GM19328 (cell line): ENCODE measurements around the gene MOXD1.
"Not testable (repeated sequence)": the region's sequence is repeated elsewhere in the genome, so short reads cannot be mapped to it uniquely, and the experiment has no call there.

Source experiments
- ATAC-seq: cut with Tn5 transposase; IDR thresholded peaks from one replicate; pipeline ENCODE4 v1.9.1; 2021; ENCODE audit warnings: mild to moderate bottlenecking, moderate library complexity; ENCODE audit not compliant: unreplicated experiment

The MOXD1 gene

GRCh38 chr6:132285004-132285780 lies 116.1 kb downstream of the MOXD1 start:
- no peak for ATAC-seq

GRCh38 chr6:132282696-132283095 lies 118.6 kb downstream of the MOXD1 start:
- no peak for ATAC-seq

DNA sequence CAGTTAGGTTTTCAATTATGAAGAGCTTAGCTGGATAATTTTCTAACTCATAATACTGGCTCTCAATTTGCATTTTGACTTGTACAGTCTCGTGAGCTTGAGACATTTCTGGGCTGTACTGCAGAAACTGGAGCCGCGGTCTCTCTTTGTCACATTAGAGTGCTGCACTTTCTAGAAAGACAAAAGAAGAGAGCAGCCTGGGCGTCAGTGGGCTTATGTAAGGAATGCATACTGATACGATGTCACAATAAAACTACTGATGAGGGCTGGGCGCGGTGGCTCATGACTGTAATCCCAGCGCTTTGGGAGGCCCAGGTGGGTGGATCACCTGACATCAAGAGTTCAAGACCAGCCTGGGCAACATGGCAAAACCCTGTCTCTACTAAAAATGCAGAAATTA lies 120.8 kb downstream of the MOXD1 start:
- no peak for ATAC-seq

DNA sequence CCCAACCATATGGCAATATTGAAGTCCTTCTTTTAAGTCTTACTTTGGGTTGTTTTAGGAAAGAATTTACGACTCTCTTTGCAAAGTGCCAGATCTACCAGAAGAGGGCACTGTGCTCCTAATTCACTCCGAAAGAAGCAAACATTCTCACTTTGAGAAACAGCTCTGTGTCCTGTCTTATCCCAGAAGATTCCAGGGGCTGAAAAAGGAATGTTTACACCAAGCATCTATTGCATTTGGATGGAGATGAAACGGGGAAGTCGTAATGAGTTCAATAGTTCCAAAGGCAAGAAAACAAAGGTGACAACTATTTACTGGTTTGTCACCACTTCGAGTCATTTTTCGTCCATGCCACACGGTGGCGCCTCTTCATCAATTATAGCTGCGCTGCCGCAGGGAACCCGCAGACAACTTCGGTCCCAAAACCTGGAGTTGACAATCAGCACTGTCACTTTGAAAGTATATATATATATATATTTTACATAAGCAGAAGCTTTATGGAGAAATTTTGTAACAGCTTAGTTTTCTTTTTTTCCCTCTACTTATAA lies 121.6 kb downstream of the MOXD1 start:
- ATAC-seq: peak; percentile 66

DNA sequence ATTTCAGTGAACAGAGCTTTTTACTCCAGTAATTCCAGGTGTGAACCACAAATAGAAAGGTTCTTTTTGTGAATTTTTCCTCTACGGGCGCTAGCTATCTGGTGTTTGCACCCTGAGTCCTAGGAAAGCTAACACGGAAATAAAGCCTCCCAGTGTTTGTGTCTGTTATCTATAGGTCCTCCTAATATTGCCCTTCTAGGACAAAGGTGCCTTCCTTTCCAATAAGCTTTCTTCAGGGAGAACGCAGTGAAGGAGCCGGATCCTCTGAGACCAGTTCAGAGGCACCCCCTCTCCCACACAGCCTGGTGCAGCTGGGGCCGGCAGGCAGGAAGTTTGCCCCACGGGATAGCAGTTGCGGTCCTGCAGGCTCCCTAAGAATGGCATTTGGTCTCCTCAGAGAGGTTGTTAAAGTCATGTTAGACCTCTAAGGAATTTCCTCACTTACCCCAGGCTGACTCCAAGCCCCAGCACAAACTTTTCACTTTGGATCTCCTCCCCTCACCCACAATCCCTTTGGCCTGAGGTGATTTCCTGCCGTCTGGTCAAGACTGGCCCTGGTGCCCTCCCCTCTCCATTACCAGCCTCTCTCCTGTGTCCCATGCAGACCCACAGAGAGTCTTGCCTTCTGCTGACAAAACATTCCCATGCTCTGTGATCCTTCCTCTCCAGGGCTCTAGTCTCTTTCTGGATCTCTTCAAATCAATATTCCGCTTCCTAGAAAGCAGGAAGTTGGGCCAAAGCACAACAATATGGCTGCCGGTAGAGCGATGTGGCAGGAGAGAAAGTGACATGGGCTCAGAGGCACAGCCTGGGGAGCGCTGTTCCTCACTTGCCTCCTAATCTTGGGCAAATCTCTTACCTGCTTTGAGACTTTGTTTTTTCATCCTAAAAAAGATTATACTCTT lies 126.0 kb downstream of the MOXD1 start:
- ATAC-seq: no peak

GRCh38 chr6:132272776-132273175 lies 128.5 kb downstream of the MOXD1 start:
- ATAC-seq: no peak

DNA sequence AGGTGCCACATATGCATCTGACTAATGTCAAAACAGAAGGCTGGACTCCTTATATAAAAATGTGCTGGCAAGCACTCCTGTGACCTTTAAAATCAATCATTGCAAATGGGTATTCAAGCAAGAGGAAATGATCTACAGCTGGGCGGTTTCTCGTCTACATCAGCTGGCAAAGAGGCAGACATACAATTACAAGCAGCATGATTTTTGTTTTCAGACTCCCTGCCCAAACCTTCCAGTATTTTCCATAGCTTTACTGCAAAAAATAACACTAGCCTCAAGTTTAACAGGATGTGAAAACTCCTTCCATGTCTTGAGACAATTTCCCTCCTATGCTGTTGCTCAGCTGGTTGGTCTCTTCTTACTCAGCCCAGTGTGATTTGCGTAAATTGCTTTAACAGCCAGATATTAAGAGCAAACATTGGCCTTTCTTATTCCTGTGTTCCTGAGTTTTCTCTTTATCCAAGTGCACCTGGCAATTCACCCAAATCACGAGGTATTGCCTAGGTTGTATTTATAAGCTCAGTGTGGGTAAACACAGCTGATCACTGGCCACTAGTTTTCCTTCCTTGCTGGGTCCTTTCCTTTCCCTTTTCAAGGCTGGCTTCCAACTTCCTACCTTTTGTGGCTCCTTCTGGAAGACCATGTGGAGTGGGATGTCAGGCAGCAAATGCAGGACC lies 130.4 kb downstream of the MOXD1 start:
- ATAC-seq: no peak

DNA sequence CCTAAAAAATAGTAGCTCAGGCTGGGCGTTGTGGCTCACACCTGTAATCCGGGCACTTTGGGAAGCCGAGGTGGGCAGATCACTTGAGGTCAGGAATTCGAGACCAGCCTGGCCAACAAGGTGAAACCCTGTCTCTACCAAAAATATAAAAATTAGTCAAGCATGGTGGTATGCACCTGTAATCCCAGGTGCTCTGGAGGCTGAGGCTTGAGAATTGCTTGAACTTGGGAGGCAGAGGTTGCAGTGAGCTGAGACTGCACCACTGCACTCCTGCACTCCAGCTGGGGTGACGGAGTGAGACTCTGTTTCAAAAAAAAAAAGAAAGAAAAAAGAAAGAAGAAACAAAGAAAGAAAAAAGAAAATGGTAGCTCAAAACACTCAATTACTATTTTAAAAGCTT lies 132.6 kb downstream of the MOXD1 start:
- ATAC-seq: not testable (repeated sequence)

DNA sequence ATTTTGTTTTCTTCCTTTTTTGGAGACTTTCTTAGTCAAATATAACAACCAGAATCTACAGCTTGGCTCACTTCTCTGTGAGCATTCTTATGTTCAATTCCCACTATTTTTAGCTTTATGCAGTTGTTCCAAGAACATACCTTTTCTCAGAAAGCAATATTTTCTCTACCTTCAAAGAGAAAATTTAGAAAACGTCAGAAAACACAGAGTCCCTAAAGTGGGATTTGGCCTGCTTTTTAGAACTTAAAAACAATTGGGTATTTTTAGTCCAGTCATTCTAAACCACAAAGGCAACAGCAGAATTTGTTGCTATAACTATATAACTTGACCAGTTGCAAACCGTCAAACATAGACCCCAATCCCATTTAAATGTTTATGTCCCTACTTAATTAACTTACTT lies 133.1 kb downstream of the MOXD1 start:
- peak; percentile 22 for ATAC-seq

- ATAC-seq: no peak
Observed at GRCh38 chr6:132265451-132266097, 135.7 kb downstream of the MOXD1 start.

GRCh38 chr6:132264021-132264500 lies 137.2 kb downstream of the MOXD1 start:
- ATAC-seq: no peak

GRCh38 chr6:132261354-132261753 lies 139.9 kb downstream of the MOXD1 start:
- no peak for ATAC-seq

- no peak for ATAC-seq
Observed at GRCh38 chr6:132259070-132259469, 142.2 kb downstream of the MOXD1 start.

GRCh38 chr6:132257561-132257960 lies 143.7 kb downstream of the MOXD1 start:
- ATAC-seq: no peak

GRCh38 chr6:132256457-132256856 lies 144.8 kb downstream of the MOXD1 start:
- no peak for ATAC-seq

DNA sequence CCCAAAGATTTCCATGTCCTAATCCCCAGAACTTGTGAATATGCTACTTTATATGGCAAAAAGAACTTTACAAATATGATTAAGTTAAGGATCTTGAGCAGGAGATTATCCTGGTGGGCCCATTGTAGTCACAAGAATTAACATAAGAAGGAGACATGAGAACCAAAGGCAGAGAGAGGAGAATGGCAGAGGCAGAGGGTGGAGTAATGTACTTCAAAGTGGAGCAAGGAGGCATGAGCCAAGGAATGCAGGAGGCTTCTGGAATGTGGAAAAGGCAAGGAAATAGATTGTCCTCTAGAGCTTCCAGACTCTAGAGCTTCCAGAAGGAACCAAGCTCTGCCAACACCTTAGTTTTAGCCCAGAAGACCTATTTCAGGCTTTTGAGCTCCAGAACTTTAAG lies 147.4 kb downstream of the MOXD1 start:
- ATAC-seq: no peak

- no peak for ATAC-seq
Observed at GRCh38 chr6:132253211-132253610, 148.1 kb downstream of the MOXD1 start.

DNA sequence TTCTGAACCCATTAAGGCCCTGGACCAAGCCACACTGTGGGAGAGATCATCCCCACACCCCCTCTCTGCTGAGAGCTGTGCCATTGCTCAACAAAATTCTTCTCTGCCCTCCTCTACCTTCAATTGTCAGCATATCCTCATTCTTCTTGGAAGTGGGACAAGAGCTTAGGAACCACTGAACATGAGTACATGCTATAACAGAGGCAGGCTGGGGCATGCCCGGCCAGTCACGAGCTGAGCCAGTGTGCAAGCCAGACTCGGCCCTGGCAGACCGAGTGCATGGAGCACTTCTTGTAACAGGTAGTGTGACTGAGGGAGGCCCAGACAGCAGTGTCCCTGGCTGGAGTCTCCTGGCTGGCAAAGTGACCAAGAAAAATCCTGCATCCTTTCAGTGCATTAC lies 149.2 kb downstream of the MOXD1 start:
- ATAC-seq: no peak

- no peak for ATAC-seq
Observed at GRCh38 chr6:132251711-132252110, 149.6 kb downstream of the MOXD1 start.

GRCh38 chr6:132247381-132248159 lies 153.7 kb downstream of the MOXD1 start:
- ATAC-seq: no peak
